Measurements from ENCODE around the gene ACSM6. TPM values are rescaled to one million over a fixed set of nuclear protein-coding genes. Genes with fewer than 3 reads are reported as not detected.

ACSM6 gene, protein sequence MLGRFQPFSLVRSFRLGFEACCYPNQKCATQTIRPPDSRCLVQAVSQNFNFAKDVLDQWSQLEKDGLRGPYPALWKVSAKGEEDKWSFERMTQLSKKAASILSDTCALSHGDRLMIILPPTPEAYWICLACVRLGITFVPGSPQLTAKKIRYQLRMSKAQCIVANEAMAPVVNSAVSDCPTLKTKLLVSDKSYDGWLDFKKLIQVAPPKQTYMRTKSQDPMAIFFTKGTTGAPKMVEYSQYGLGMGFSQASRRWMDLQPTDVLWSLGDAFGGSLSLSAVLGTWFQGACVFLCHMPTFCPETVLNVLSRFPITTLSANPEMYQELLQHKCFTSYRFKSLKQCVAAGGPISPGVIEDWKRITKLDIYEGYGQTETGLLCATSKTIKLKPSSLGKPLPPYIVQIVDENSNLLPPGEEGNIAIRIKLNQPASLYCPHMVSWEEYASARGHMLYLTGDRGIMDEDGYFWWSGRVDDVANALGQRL
- not detected for total RNA-seq (ENCODE audit: unreplicated experiment)
- long read RNA-seq: 0 reads

DNA sequence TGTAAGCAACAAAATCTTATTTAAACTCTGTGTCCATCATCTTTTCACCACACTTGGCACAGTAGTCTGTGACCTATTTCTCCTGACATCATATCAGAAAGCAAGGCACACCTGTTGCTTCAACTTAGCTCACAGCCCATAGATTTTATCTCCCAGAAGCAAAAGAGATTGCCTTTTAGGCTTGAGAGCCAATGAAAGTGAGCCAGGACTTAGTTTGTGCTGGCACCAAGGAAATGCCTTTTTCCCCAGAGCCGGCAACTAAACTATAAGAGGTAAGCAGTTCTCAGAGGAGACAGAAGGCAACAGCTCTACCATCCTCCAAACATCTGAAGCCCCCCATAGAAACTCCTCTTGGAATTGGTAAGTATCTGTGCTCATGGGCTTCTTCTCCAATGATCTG, at the start of gene ACSM6:
ACSM6 (plus strand) TSS at position 295 of the 400 bp plus-strand sequence. CDS start 248 bp downstream, outside the sequence.
- H3K9me3 Mint-ChIP-seq (ENCODE audit: unreplicated experiment): peaks cover 2% of the 10 kb centered on the region
- H3K4me3 Mint-ChIP-seq (ENCODE audit: unreplicated experiment): no peak within 1 kb of the TSS
- peaks cover 5% of the 10 kb centered on the region for H3K27me3 Mint-ChIP-seq (ENCODE audit: unreplicated experiment)
- H3K27ac Mint-ChIP-seq (ENCODE audit: unreplicated experiment): no peak within 1 kb of the TSS
- no peak for TF ChIP-seq CTCF (IDR thresholded peaks at IDR 0.05; ENCODE audit: partially characterized antibody, unreplicated experiment)
- DNase-seq: no peak
- H3K4me1 Mint-ChIP-seq (ENCODE audit: low read depth, unreplicated experiment): no peaks in the 10 kb centered on the region
- no peaks in the 10 kb centered on the region for H3K36me3 Mint-ChIP-seq (ENCODE audit: unreplicated experiment)

GRCh38 chr10:95168694-95169093, 25.3 kb upstream of the ACSM6 start:
- no peak overlapping the region for H3K4me3 Mint-ChIP-seq (ENCODE audit: unreplicated experiment)
- H3K4me1 Mint-ChIP-seq (ENCODE audit: low read depth, unreplicated experiment): no peaks in the 10 kb centered on the region
- no peak overlapping the region for H3K27ac Mint-ChIP-seq (ENCODE audit: unreplicated experiment)
- peaks cover 6% of the 10 kb centered on the region for H3K27me3 Mint-ChIP-seq (ENCODE audit: unreplicated experiment)
- DNase-seq: no peak
- no peaks in the 10 kb centered on the region for H3K9me3 Mint-ChIP-seq (ENCODE audit: unreplicated experiment)
- no peaks in the 10 kb centered on the region for H3K36me3 Mint-ChIP-seq (ENCODE audit: unreplicated experiment)
- no peak for TF ChIP-seq CTCF (IDR thresholded peaks at IDR 0.05; ENCODE audit: partially characterized antibody, unreplicated experiment)

- no peaks in the 10 kb centered on the region for H3K4me1 Mint-ChIP-seq (ENCODE audit: low read depth, unreplicated experiment)
- TF ChIP-seq CTCF (IDR thresholded peaks at IDR 0.05; ENCODE audit: partially characterized antibody, unreplicated experiment): no peak
- no peaks in the 10 kb centered on the region for H3K36me3 Mint-ChIP-seq (ENCODE audit: unreplicated experiment)
- H3K27ac Mint-ChIP-seq (ENCODE audit: unreplicated experiment): no peak overlapping the region
- no peak overlapping the region for H3K4me3 Mint-ChIP-seq (ENCODE audit: unreplicated experiment)
- no peak for DNase-seq
- H3K27me3 Mint-ChIP-seq (ENCODE audit: unreplicated experiment): peaks cover 6% of the 10 kb centered on the region
- H3K9me3 Mint-ChIP-seq (ENCODE audit: unreplicated experiment): no peaks in the 10 kb centered on the region
These were observed 24.5 kb upstream of the ACSM6 start for GRCh38 chr10:95169522-95169921.

DNA sequence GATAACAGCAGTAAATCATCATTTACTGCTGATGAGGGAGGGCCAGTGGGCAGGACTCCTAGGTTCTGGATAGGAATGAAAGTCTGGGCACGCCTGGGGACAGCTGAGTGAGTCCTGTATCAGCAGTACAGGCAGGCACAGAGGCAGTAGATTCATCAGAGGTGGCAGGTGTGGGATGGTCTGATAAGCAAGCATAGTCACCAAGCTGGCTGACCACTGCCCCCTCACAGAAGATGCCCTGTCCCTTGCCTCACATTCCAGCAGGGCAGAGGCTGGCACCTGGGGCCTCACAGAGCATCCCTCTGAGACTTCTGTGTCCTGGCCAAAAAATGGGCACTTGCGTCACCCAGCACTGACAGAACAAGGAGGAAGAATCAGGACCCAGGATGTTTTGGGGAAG, 23.2 kb upstream of the ACSM6 start:
- H3K4me1 Mint-ChIP-seq (ENCODE audit: low read depth, unreplicated experiment): no peaks in the 10 kb centered on the region
- no peak for DNase-seq
- peaks cover 6% of the 10 kb centered on the region for H3K27me3 Mint-ChIP-seq (ENCODE audit: unreplicated experiment)

More for the DNA sequence above, 23.2 kb upstream of the ACSM6 start:
- Mint-ChIP-seq H3K36me3 (ENCODE audit: unreplicated experiment) (no peaks in the 10 kb centered on the region), H3K4me3 (ENCODE audit: unreplicated experiment) (no peak overlapping the region), H3K27ac (ENCODE audit: unreplicated experiment) (no peak overlapping the region), H3K9me3 (ENCODE audit: unreplicated experiment) (no peaks in the 10 kb centered on the region)
- no peak for TF ChIP-seq CTCF (IDR thresholded peaks at IDR 0.05; ENCODE audit: partially characterized antibody, unreplicated experiment)

All from glutamatergic neuron (in vitro differentiated cells).